K562 (cell line): ENCODE data around the gene MC2R.
"Not testable (repeated sequence)": the region's sequence is repeated elsewhere in the genome, so short reads cannot be mapped to it uniquely, and the experiment has no call there.

Experiments used
- EP300 ChIP-seq: IDR thresholded peaks from 2 replicates; pipeline ENCODE4 v1.6.1; 2012; ENCODE audit warnings: low read length, improper control_type of control experiment
- FOXA3 ChIP-seq, 2 experiments: fragments of 450-650 bp in 1 of 2; sonication (generic) in 1 of 2; formaldehyde crosslinking; IDR thresholded peaks in 1 of 2; conservative IDR thresholded peaks in 1 of 2; 2 replicates each; pipeline versions ENCODE4 v1.4.0 to v1.8.0; 2020 to 2022; ENCODE audit warnings: mild to moderate bottlenecking in 2 of 2, missing genetic modification reagents in 1 of 2
- TRIM24 ChIP-seq, 2 experiments: fragments of 450-650 bp; IDR thresholded peaks; 2 replicates each; pipeline ENCODE4 v1.6.1; 2016
- XRCC5 ChIP-seq: fragments of 200-400 bp; formaldehyde crosslinking; IDR thresholded peaks from 2 replicates; pipeline ENCODE4 v1.6.1; 2017; ENCODE audit warnings: low read depth, mild to moderate bottlenecking, low read length
- ZNF134 ChIP-seq: fragments of 250-450 bp; sonication (Bioruptor Pico); conservative IDR thresholded peaks from 2 replicates; pipeline ENCODE4 v1.4.0; 2020
- ZNF586 ChIP-seq: fragments of 450-650 bp; formaldehyde crosslinking; conservative IDR thresholded peaks from 2 replicates; pipeline ENCODE4 v1.4.0; 2020; ENCODE audit warnings: mild to moderate bottlenecking, moderate library complexity
- TF ChIP-seq, protein P1 (sequence below), 2 experiments: fragments of 450-650 bp; IDR thresholded peaks; 2 replicates each; pipeline ENCODE4 v1.6.1; 2016
- TF ChIP-seq, protein P2 (sequence below): sonication (generic); formaldehyde crosslinking; IDR thresholded peaks from 2 replicates; pipeline ENCODE4 v1.8.1; 2023; ENCODE audit warnings: mild to moderate bottlenecking, missing genetic modification reagents
- TF ChIP-seq, protein P3 (sequence below): fragments of 450-650 bp; IDR thresholded peaks from 2 replicates; pipeline ENCODE4 v1.6.1; 2014; ENCODE audit warnings: low read depth, mild to moderate bottlenecking, moderate library complexity, borderline replicate concordance

GRCh38 chr18:13862898-13863297 lies 52.4 kb downstream of the MC2R start:
- not testable (repeated sequence) for TF ChIP-seq ZNF586 (CRISPR knock-in tag); FOXA3 (CRISPR knock-in tag; conservative IDR thresholded peaks at IDR 0.05 in 1 of 2, IDR thresholded peaks at IDR 0.05 in 1 of 2); EP300; ZNF134 (CRISPR knock-in tag); XRCC5; TRIM24 (IDR thresholded peaks at IDR 0.05)
- TF ChIP-seq, protein P1, sequence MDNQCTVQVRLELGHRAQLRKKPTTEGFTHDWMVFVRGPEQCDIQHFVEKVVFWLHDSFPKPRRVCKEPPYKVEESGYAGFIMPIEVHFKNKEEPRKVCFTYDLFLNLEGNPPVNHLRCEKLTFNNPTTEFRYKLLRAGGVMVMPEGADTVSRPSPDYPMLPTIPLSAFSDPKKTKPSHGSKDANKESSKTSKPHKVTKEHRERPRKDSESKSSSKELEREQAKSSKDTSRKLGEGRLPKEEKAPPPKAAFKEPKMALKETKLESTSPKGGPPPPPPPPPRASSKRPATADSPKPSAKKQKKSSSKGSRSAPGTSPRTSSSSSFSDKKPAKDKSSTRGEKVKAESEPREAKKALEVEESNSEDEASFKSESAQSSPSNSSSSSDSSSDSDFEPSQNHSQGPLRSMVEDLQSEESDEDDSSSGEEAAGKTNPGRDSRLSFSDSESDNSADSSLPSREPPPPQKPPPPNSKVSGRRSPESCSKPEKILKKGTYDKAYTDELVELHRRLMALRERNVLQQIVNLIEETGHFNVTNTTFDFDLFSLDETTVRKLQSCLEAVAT (IDR thresholded peaks at IDR 0.05): not testable (repeated sequence)
- TF ChIP-seq, protein P2, sequence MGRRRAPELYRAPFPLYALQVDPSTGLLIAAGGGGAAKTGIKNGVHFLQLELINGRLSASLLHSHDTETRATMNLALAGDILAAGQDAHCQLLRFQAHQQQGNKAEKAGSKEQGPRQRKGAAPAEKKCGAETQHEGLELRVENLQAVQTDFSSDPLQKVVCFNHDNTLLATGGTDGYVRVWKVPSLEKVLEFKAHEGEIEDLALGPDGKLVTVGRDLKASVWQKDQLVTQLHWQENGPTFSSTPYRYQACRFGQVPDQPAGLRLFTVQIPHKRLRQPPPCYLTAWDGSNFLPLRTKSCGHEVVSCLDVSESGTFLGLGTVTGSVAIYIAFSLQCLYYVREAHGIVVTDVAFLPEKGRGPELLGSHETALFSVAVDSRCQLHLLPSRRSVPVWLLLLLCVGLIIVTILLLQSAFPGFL: not testable (repeated sequence)
- TF ChIP-seq, protein P3, sequence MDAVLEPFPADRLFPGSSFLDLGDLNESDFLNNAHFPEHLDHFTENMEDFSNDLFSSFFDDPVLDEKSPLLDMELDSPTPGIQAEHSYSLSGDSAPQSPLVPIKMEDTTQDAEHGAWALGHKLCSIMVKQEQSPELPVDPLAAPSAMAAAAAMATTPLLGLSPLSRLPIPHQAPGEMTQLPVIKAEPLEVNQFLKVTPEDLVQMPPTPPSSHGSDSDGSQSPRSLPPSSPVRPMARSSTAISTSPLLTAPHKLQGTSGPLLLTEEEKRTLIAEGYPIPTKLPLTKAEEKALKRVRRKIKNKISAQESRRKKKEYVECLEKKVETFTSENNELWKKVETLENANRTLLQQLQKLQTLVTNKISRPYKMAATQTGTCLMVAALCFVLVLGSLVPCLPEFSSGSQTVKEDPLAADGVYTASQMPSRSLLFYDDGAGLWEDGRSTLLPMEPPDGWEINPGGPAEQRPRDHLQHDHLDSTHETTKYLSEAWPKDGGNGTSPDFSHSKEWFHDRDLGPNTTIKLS: not testable (repeated sequence)
